GM23338 (cell line): ENCODE measurements around the gene YPEL5. TPM values are rescaled to one million over a fixed set of nuclear protein-coding genes. Genes with fewer than 3 reads are reported as not detected.

Experiments
- ATAC-seq: fragments of 200-7000 bp; cut with Tn5 transposase; 3 replicates; pipeline ENCODE4 v1.9.1; 2020
- DNase-seq: peaks from one replicate; pipeline ENCODE4 v3.0.0-alpha.2; 2015; ENCODE audit warnings: low spot score
- H2AFZ ChIP-seq: fragments of 200-600 bp; sonication (generic); 2 replicates; pipeline ENCODE4 v1.8.0; 2016; ENCODE audit warnings: antibody characterized with exemption, mild to moderate bottlenecking, moderate library complexity
- H3F3A ChIP-seq: fragments of 200-600 bp; sonication (generic); replicated peaks from 2 replicates; pipeline ENCODE4 v1.8.0; 2017; ENCODE audit warnings: antibody characterized with exemption, mixed run types, low read depth
- H3K27ac ChIP-seq: fragments of 200-600 bp; sonication (generic); 2 replicates; pipeline ENCODE4 v1.6.1; 2016; ENCODE audit warnings: low read depth
- H3K27me3 ChIP-seq: fragments of 200-600 bp; sonication (generic); 2 replicates; pipeline ENCODE4 v1.8.0; 2016; ENCODE audit warnings: mild to moderate bottlenecking, mixed run types, moderate library complexity; ENCODE audit not compliant: insufficient read depth
- H3K36me3 ChIP-seq: fragments of 200-600 bp; sonication (generic); 2 replicates; pipeline ENCODE4 v1.8.0; 2016; ENCODE audit warnings: mild to moderate bottlenecking; ENCODE audit not compliant: insufficient read depth
- H3K4me1 ChIP-seq: fragments of 200-600 bp; sonication (generic); 2 replicates; pipeline ENCODE4 v1.8.0; 2016; ENCODE audit warnings: mild to moderate bottlenecking, moderate library complexity; ENCODE audit not compliant: insufficient read depth
- H3K4me2 ChIP-seq: fragments of 200-600 bp; sonication (generic); 2 replicates; pipeline ENCODE4 v1.7.1; 2017; ENCODE audit warnings: mixed run types
- H3K4me3 ChIP-seq: fragments of 200-600 bp; sonication (generic); 2 replicates; pipeline ENCODE4 v1.6.1; 2016; ENCODE audit warnings: mixed run types
- H3K79me2 ChIP-seq: fragments of 200-600 bp; sonication (generic); replicated peaks from 2 replicates; pipeline ENCODE4 v1.8.0; 2017; ENCODE audit warnings: mild to moderate bottlenecking; ENCODE audit not compliant: insufficient read depth
- H3K9me2 ChIP-seq: fragments of 200-600 bp; sonication (generic); 2 replicates; pipeline ENCODE4 v1.8.0; 2017; ENCODE audit not compliant: insufficient read depth
- H4K20me1 ChIP-seq: fragments of 200-600 bp; sonication (generic); replicated peaks from 2 replicates; pipeline ENCODE4 v1.8.0; 2017; ENCODE audit warnings: mild to moderate bottlenecking; ENCODE audit not compliant: insufficient read depth
- H3K27ac Mint-ChIP-seq: 2 replicates; pipeline ENCODE4 v1.8.0; 2020; ENCODE audit warnings: inconsistent platforms, mild to moderate bottlenecking, moderate library complexity, mixed read lengths
- H3K27me3 Mint-ChIP-seq: 3 replicates; pipeline ENCODE4 v1.8.0; 2022; ENCODE audit warnings: low read depth, mild to moderate bottlenecking, moderate library complexity, mixed read lengths, inconsistent platforms; ENCODE audit not compliant: insufficient read depth, poor library complexity
- H3K36me3 Mint-ChIP-seq: 3 replicates; pipeline ENCODE4 v1.8.0; 2021; ENCODE audit warnings: low read depth, mild to moderate bottlenecking, inconsistent platforms, moderate library complexity, mixed read lengths
- H3K4me1 Mint-ChIP-seq: 3 replicates; pipeline ENCODE4 v1.8.0; 2020; ENCODE audit warnings: mild to moderate bottlenecking, inconsistent platforms, mixed read lengths
- H3K4me3 Mint-ChIP-seq: 3 replicates; pipeline ENCODE4 v1.8.0; 2021; ENCODE audit warnings: moderate library complexity, mild to moderate bottlenecking, inconsistent platforms, mixed read lengths
- H3K9me3 Mint-ChIP-seq: 3 replicates; pipeline ENCODE4 v1.8.0; 2020; ENCODE audit warnings: moderate library complexity, mild to moderate bottlenecking, inconsistent platforms, mixed read lengths
- JUNB ChIP-seq: IDR thresholded peaks from one replicate; pipeline ENCODE4 v1.6.1; 2016; ENCODE audit warnings: antibody characterized with exemption; ENCODE audit not compliant: unreplicated experiment
- POLR2AphosphoS5 ChIP-seq: IDR thresholded peaks from 2 replicates; pipeline ENCODE4 v1.6.1; 2016; ENCODE audit warnings: antibody characterized with exemption, low read depth
- STAT1 ChIP-seq: IDR thresholded peaks from one replicate; pipeline ENCODE4 v1.6.1; 2016; ENCODE audit warnings: antibody characterized with exemption; ENCODE audit not compliant: unreplicated experiment
- ZNF114 ChIP-seq: fragments of 250-450 bp; sonication (Bioruptor Pico); IDR thresholded peaks from 2 replicates; pipeline ENCODE4 v1.5.0; 2020; ENCODE audit warnings: mild to moderate bottlenecking, moderate library complexity
- polyA plus RNA-seq: library from polyadenylated mRNA; unstranded; fragments of >200 nt; fragmentation: Nextera tagmentation; extraction: Ambion mirVana; gene quantifications from 2 replicates; pipeline ENCODE4 v1.2.1, GENCODE V29; 2016
- total RNA-seq: library from RNA; depleted of rRNA; stranded (reverse); fragments of >200 nt; shearing (Covaris generic); gene quantifications from 2 replicates; pipeline ENCODE4 v1.2.3, GENCODE V29; 2014
- TF ChIP-seq, protein P1 (sequence below): fragments of 250-450 bp; sonication (Bioruptor Pico); IDR thresholded peaks from 2 replicates; pipeline ENCODE4 v1.5.0; 2020; ENCODE audit warnings: mild to moderate bottlenecking, moderate library complexity
- TF ChIP-seq, protein P2 (sequence below): IDR thresholded peaks from 2 replicates; pipeline ENCODE4 v1.6.1; 2016; ENCODE audit warnings: antibody characterized with exemption
- TF ChIP-seq, protein P3 (sequence below), 2 experiments: fragments of 200-600 bp in 1 of 2; sonication (generic) in 1 of 2; conservative IDR thresholded peaks; 2 replicates each; pipeline versions ENCODE4 v1.5.1 to v1.6.1; 2016 to 2017; ENCODE audit warnings: antibody characterized with exemption in 2 of 2, low read depth in 2 of 2, mild to moderate bottlenecking in 2 of 2, moderate library complexity in 1 of 2

YPEL5 gene
- total and polyA plus RNA-seq, 2 experiments from 2014 or later, result 24.9 to 31.1 TPM

DNA sequence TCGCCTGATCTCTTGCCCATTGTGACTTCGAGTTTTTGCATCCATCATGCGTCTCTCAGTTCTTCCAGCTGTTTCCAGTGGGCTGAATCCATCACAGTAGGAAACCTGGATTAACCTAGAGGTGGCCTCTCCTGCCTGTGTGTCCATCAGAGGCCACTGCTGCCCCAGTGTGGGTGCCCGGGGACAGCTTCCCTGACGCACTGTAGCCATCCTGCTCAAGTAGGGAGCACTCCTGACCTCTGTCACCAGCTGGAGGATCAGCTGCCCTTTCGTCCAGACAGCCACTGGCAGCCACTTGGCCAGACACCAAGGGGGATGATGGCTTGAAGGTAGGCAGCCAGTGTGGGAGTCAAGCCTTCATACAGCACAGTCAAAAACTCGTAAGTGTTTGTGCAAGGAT, 47.6 kb downstream of the YPEL5 start (continued):
- TF ChIP-seq, protein P1, sequence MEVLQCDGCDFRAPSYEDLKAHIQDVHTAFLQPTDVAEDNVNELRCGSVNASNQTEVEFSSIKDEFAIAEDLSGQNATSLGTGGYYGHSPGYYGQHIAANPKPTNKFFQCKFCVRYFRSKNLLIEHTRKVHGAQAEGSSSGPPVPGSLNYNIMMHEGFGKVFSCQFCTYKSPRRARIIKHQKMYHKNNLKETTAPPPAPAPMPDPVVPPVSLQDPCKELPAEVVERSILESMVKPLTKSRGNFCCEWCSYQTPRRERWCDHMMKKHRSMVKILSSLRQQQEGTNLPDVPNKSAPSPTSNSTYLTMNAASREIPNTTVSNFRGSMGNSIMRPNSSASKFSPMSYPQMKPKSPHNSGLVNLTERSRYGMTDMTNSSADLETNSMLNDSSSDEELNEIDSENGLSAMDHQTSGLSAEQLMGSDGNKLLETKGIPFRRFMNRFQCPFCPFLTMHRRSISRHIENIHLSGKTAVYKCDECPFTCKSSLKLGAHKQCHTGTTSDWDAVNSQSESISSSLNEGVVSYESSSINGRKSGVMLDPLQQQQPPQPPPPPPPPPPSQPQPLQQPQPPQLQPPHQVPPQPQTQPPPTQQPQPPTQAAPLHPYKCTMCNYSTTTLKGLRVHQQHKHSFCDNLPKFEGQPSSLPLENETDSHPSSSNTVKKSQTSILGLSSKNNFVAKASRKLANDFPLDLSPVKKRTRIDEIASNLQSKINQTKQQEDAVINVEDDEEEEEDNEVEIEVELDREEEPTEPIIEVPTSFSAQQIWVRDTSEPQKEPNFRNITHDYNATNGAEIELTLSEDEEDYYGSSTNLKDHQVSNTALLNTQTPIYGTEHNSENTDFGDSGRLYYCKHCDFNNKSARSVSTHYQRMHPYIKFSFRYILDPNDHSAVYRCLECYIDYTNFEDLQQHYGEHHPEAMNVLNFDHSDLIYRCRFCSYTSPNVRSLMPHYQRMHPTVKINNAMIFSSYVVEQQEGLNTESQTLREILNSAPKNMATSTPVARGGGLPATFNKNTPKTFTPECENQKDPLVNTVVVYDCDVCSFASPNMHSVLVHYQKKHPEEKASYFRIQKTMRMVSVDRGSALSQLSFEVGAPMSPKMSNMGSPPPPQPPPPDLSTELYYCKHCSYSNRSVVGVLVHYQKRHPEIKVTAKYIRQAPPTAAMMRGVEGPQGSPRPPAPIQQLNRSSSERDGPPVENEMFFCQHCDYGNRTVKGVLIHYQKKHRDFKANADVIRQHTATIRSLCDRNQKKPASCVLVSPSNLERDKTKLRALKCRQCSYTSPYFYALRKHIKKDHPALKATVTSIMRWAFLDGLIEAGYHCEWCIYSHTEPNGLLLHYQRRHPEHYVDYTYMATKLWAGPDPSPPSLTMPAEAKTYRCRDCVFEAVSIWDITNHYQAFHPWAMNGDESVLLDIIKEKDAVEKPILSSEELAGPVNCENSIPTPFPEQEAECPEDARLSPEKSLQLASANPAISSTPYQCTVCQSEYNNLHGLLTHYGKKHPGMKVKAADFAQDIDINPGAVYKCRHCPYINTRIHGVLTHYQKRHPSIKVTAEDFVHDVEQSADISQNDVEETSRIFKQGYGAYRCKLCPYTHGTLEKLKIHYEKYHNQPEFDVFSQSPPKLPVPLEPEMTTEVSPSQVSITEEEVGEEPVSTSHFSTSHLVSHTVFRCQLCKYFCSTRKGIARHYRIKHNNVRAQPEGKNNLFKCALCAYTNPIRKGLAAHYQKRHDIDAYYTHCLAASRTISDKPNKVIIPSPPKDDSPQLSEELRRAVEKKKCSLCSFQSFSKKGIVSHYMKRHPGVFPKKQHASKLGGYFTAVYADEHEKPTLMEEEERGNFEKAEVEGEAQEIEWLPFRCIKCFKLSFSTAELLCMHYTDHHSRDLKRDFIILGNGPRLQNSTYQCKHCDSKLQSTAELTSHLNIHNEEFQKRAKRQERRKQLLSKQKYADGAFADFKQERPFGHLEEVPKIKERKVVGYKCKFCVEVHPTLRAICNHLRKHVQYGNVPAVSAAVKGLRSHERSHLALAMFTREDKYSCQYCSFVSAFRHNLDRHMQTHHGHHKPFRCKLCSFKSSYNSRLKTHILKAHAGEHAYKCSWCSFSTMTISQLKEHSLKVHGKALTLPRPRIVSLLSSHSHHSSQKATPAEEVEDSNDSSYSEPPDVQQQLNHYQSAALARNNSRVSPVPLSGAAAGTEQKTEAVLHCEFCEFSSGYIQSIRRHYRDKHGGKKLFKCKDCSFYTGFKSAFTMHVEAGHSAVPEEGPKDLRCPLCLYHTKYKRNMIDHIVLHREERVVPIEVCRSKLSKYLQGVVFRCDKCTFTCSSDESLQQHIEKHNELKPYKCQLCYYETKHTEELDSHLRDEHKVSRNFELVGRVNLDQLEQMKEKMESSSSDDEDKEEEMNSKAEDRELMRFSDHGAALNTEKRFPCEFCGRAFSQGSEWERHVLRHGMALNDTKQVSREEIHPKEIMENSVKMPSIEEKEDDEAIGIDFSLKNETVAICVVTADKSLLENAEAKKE (CRISPR knock-in tag), result no peak

DNA sequence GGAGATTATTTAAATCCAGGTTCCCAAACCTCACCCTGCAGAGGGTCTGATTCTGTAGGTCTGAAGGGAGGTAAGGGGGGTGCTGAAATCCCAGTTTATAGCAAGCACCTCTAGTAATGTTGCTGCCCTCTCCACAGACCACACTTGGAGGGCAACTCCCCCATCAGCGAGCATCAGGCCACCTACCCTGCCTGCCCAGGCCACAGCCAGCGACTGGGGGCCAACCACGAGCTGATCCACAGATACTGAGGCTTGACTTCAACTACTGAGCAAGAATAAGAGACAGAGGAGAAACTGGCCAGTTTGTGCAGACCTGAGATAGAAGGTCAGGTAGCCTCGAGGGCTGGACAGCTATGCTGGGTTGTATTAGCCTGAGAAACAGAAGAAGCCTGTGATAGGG, 48.2 kb downstream of the YPEL5 start:
- ATAC-seq (no peak), DNase-seq (no peak)
- H3K4me2 ChIP-seq, result no peak overlapping the region
- Mint-ChIP-seq H3K27me3 (peaks cover 4% of the 10 kb centered on the region), H3K4me3 (no peak overlapping the region), H3K4me1 (peaks cover 12% of the 10 kb centered on the region), H3K27ac (no peak overlapping the region), H3K36me3 (peaks cover 5% of the 10 kb centered on the region), H3K9me3 (peaks cover 10% of the 10 kb centered on the region; the same call in 2 of the 3 replicates)
- H3K27me3 ChIP-seq, result no peaks in the 10 kb centered on the region
- H3K79me2 ChIP-seq, result no peaks in the 10 kb centered on the region
- 0 out of 2 replicates have a peak, but pooled peaks cover 5% of the 10 kb centered on the region for H3K9me2 ChIP-seq
- no peak overlapping the region for H2AFZ ChIP-seq
- no peak overlapping the region for H3K27ac ChIP-seq
- no peaks in the 10 kb centered on the region for H4K20me1 ChIP-seq
- H3K36me3 ChIP-seq, result no peaks in the 10 kb centered on the region
- H3F3A ChIP-seq, result no peaks in the 10 kb centered on the region
- no peak overlapping the region for H3K4me3 ChIP-seq
- no peaks in the 10 kb centered on the region for H3K4me1 ChIP-seq
- TF ChIP-seq, protein P2, sequence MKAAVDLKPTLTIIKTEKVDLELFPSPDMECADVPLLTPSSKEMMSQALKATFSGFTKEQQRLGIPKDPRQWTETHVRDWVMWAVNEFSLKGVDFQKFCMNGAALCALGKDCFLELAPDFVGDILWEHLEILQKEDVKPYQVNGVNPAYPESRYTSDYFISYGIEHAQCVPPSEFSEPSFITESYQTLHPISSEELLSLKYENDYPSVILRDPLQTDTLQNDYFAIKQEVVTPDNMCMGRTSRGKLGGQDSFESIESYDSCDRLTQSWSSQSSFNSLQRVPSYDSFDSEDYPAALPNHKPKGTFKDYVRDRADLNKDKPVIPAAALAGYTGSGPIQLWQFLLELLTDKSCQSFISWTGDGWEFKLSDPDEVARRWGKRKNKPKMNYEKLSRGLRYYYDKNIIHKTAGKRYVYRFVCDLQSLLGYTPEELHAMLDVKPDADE, result no peak
- TF ChIP-seq, protein P1 (CRISPR knock-in tag), result no peak
- TF ChIP-seq POLR2AphosphoS5, result no peak
- no peak for TF ChIP-seq JUNB
- no peak for TF ChIP-seq ZNF114
- TF ChIP-seq, protein P3, sequence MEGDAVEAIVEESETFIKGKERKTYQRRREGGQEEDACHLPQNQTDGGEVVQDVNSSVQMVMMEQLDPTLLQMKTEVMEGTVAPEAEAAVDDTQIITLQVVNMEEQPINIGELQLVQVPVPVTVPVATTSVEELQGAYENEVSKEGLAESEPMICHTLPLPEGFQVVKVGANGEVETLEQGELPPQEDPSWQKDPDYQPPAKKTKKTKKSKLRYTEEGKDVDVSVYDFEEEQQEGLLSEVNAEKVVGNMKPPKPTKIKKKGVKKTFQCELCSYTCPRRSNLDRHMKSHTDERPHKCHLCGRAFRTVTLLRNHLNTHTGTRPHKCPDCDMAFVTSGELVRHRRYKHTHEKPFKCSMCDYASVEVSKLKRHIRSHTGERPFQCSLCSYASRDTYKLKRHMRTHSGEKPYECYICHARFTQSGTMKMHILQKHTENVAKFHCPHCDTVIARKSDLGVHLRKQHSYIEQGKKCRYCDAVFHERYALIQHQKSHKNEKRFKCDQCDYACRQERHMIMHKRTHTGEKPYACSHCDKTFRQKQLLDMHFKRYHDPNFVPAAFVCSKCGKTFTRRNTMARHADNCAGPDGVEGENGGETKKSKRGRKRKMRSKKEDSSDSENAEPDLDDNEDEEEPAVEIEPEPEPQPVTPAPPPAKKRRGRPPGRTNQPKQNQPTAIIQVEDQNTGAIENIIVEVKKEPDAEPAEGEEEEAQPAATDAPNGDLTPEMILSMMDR (conservative IDR thresholded peaks at IDR 0.05; ENCODE audit: low read depth in 2 of 2), result no peak
- TF ChIP-seq STAT1, result no peak
